Peyer's patch (tissue), 4 donors: ENCODE results near the gene TEX35.

Experiments
- CTCF ChIP-seq, 6 experiments: fragments of 450-650 bp in 4 of 6; fragments of 200-600 bp in 2 of 6; sonication (generic) in 1 of 6; IDR thresholded peaks; one replicate each; pipeline ENCODE4 v1.5.1; 2017 to 2019; ENCODE audit warnings: antibody characterized with exemption in 6 of 6, mild to moderate bottlenecking in 3 of 6, moderate library complexity in 1 of 6
- POLR2A ChIP-seq, 2 donors: fragments of 450-650 bp; IDR thresholded peaks; one replicate each; pipeline ENCODE4 v1.5.1; 2017; ENCODE audit warnings: antibody characterized with exemption in 2 of 2, mild to moderate bottlenecking in 2 of 2, moderate library complexity in 2 of 2

GRCh38 chr1:178528228-178528952 is 15.5 kb downstream of the TEX35 start:
- TF ChIP-seq CTCF (IDR thresholded peaks at IDR 0.05) (no peak), POLR2A (IDR thresholded peaks at IDR 0.05) (no peak)
